Measurements from ENCODE around the gene AGFG1.

- TF ChIP-seq CTCF (IDR thresholded peaks at IDR 0.05; ENCODE audit: borderline replicate concordance, extremely low read depth, low read length, poor library complexity, severe bottlenecking) (no peak), EZH2 (IDR thresholded peaks at IDR 0.05; ENCODE audit: borderline replicate concordance, low read depth, low read length, severe bottlenecking) (no peak)
These were observed 16.8 kb upstream of the AGFG1 start for GRCh38 chr2:227455200-227455599.
